ENCODE results near the gene ANXA3.

ANXA3 gene

DNA sequence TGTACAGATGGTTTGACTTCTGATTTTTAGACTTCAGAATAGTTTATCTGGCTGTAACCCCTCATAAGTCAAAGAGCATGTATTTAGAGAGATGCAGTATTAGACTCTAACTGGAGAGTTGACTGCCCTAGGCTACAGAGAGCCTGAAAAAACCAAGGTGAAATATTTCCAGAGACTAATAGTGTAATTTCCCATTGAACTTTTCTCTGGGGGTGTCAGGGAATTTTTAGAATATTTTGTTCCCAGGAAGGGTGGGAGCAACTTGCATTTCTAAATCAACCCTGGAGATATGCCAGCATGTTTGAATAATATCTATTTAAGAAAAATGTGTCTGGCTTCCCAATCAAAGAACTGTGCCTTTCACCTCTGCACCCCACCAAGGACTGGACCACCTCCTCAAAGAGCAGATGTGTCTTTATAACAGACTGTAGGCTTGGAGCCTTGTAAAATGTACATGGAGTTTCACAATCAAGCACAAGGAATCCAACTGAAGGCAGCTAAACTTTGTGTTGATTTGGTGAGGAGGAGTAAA is 2.0 kb downstream of the ANXA3 start:
- no peak for DNase-seq
- TF ChIP-seq GATA1 (IDR thresholded peaks at IDR 0.05; ENCODE audit: low read depth, low read length), result no peak
- TF ChIP-seq POLR2A (IDR thresholded peaks at IDR 0.05; ENCODE audit: low read length), result no peak

GRCh38 chr4:78556665-78557064 is 5.1 kb downstream of the ANXA3 start:
- no peak for TF ChIP-seq POLR2A (IDR thresholded peaks at IDR 0.05; ENCODE audit: low read length)
- TF ChIP-seq GATA1 (IDR thresholded peaks at IDR 0.05; ENCODE audit: low read depth, low read length), result no peak
- DNase-seq, result no peak

- no peak for TF ChIP-seq POLR2A (IDR thresholded peaks at IDR 0.05; ENCODE audit: low read length)
- no peak for TF ChIP-seq GATA1 (IDR thresholded peaks at IDR 0.05; ENCODE audit: low read depth, low read length)
- DNase-seq, result no peak
Observed at GRCh38 chr4:78557841-78558240, 6.3 kb downstream of the ANXA3 start.

DNA sequence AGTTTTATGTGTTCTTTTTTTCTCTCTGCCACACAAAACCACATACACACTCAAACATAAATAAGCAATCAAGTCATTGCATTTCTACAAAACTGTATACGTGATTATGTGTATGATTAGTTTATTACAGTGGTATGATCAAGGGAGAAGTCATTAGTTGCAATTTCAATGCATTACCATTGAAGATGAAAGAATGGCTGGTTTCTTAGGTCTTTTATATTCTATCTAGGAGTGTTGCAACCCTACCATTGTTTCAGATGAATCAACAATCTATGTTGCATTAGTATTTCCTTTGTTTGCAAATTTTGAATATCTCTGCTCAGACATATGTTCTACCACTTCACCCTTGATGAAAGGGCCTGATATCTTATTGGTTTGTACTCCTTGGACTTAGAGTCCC is 6.8 kb downstream of the ANXA3 start:
- TF ChIP-seq GATA1 (IDR thresholded peaks at IDR 0.05; ENCODE audit: low read depth, low read length) (no peak), POLR2A (IDR thresholded peaks at IDR 0.05; ENCODE audit: low read length) (no peak)
- DNase-seq, result no peak

- TF ChIP-seq GATA1 (IDR thresholded peaks at IDR 0.05; ENCODE audit: low read depth, low read length), result no peak
- no peak for TF ChIP-seq POLR2A (IDR thresholded peaks at IDR 0.05; ENCODE audit: low read length)
- DNase-seq, result peak in 1 of 2 experiments; percentile 43
Observed at GRCh38 chr4:78560296-78560963, 8.9 kb downstream of the ANXA3 start.

GRCh38 chr4:78561677-78562076 is 10.1 kb downstream of the ANXA3 start:
- no peak for DNase-seq
- TF ChIP-seq GATA1 (IDR thresholded peaks at IDR 0.05; ENCODE audit: low read depth, low read length), result no peak
- no peak for TF ChIP-seq POLR2A (IDR thresholded peaks at IDR 0.05; ENCODE audit: low read length)

DNA sequence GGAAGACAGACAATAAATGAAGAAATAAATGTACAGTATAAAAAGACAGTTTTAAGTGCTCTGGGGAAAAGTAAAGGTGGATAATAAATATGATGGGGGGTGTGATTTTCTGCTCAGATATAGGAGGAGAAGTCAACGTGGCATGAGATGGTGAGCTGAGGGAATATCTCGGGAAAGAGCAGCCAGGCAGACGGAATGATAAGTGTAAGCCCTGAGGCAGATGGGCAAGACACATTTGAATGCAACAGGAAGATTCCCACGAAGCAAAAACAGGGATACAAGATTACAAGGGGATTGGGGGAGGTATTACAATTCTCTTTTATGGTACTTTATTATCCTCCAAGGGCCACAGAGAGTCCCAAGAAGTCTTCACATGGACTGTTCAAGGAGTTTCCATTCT is 11.1 kb downstream of the ANXA3 start:
- DNase-seq, result no peak
- no peak for TF ChIP-seq GATA1 (IDR thresholded peaks at IDR 0.05; ENCODE audit: low read depth, low read length)
- no peak for TF ChIP-seq POLR2A (IDR thresholded peaks at IDR 0.05; ENCODE audit: low read length)

DNA sequence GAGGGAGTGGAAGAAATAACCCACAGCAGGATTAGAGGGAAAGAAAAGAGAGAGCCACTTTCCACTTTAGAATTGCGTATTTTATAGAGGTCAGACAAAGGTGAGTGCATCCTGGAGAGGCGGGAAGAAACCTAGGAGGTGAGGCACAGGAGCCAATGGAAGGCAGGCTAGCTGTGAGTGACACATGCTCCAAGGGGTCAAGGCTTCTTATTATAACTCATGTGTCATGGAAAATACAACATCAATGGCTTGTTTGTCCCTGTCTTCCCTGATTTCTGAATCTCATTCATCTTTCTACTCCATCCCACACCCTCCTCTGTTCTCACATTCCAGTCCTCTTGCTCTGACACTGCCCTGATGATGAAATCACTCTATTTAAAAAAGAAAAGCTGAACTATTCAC is 14.4 kb downstream of the ANXA3 start:
- TF ChIP-seq GATA1 (IDR thresholded peaks at IDR 0.05; ENCODE audit: low read depth, low read length) (no peak), POLR2A (IDR thresholded peaks at IDR 0.05; ENCODE audit: low read length) (no peak)
- no peak for DNase-seq

GRCh38 chr4:78566834-78567499 is 15.4 kb downstream of the ANXA3 start:
- no peak for TF ChIP-seq GATA1 (IDR thresholded peaks at IDR 0.05; ENCODE audit: low read depth, low read length)
- no peak for TF ChIP-seq POLR2A (IDR thresholded peaks at IDR 0.05; ENCODE audit: low read length)
- no peak for DNase-seq

GRCh38 chr4:78567500-78568060 is 16.0 kb downstream of the ANXA3 start:
- DNase-seq, result no peak
- no peak for TF ChIP-seq GATA1 (IDR thresholded peaks at IDR 0.05; ENCODE audit: low read depth, low read length)
- TF ChIP-seq POLR2A (IDR thresholded peaks at IDR 0.05; ENCODE audit: low read length), result no peak

- TF ChIP-seq GATA1 (IDR thresholded peaks at IDR 0.05; ENCODE audit: low read depth, low read length) (no peak), POLR2A (IDR thresholded peaks at IDR 0.05; ENCODE audit: low read length) (no peak)
- DNase-seq, result no peak
Observed at GRCh38 chr4:78568640-78569305, 17.2 kb downstream of the ANXA3 start.

DNA sequence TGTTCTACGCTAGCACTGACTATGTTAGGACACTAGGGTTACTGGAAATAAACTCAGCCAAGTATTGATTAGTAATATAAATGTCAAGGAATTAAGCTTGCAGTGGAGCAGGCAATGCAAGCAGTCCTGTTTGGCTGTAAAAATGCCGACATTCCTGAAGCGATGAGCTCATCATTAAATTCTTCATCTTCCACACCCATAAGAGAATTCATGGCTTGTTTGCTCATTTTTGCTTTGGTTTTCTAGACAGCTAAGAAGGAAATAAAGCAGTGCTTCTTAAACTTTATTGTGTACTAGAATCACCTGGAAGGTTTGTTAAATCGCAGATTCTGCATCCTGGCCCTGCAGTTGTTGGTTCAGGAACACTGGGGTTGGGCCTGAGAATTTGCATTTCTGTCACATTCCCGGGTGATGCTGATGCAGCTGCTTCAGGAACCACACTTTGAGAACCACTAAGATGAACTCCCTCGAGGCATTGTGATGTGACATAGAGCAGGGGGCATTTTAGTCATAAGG is 17.8 kb downstream of the ANXA3 start:
- no peak for DNase-seq

DNA sequence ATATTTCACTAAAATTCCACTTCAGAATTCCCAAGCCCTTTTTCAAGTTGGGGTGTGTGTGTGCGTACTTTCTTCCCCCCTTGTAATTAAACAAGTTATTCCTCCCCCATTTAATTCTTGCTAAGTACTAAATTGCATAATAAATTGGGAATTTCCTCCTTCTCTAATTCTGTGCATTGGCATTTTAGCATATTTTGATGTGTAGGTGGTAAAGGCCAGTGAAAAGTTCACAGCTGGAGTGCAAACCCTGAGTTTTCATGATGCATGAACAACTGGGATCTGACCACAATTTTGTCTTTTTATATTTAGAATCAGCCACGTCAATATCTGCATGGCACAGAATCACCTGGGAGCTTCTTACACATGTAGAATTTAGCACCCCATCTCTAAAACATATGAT is 18.5 kb downstream of the ANXA3 start:
- no peak for TF ChIP-seq GATA1 (IDR thresholded peaks at IDR 0.05; ENCODE audit: low read depth, low read length)
- no peak for TF ChIP-seq POLR2A (IDR thresholded peaks at IDR 0.05; ENCODE audit: low read length)
- DNase-seq, result no peak

More for the DNA sequence above, 17.8 kb downstream of the ANXA3 start:
- TF ChIP-seq POLR2A (IDR thresholded peaks at IDR 0.05; ENCODE audit: low read length), result no peak
- no peak for TF ChIP-seq GATA1 (IDR thresholded peaks at IDR 0.05; ENCODE audit: low read depth, low read length)

GRCh38 chr4:78571804-78572203 is 20.2 kb downstream of the ANXA3 start:
- no peak for DNase-seq
- TF ChIP-seq GATA1 (IDR thresholded peaks at IDR 0.05; ENCODE audit: low read depth, low read length), result no peak
- TF ChIP-seq POLR2A (IDR thresholded peaks at IDR 0.05; ENCODE audit: low read length), result no peak

All from erythroblast (primary cell).